ENCODE data around the gene MUC6.

Gene MUC6

DNA sequence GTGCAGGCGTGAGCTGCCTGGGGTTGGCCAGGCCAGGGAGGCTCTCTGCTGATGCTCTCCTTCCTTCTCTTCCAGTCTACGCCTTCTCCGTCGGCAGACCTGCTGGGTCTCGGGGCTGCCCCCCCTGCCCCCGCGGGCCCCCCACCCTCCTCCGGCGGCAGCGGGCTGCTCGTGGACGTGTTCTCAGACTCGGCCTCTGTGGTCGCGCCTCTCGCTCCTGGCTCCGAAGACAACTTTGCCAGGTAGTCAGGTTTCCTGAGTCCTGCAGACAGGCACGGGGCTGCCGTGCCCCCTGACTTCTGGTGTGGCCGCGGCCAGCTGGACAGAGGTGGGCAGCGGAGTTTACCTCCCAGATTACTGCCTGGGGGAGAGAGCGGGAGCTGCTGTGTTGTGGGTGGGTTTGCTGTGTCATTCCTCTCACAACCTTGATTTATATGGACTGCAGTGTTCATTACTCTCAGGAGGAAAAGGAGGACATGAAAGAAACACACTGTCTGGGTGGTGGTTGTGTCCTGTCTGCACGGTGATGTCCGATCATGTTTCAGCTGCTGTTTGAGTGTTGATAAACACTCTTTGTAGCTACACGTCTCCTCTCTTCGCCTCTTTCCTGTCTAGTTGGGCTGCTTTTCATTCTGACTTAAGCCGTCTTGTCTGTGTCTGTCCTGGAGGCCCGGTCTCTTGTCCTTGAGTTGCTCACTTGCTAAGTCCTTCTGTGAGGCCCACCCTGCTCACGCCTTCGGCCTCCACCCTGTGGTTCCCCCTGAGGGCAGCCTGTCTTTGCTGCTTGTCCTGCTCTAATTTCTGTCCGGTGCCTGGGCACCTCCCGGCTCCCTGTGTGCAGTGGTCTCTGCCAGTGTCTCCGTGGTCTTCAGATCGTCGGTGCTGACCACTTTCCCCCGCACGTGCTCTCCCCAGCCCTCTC, 35.9 kb downstream of the MUC6 start:
- TF ChIP-seq, protein P1, sequence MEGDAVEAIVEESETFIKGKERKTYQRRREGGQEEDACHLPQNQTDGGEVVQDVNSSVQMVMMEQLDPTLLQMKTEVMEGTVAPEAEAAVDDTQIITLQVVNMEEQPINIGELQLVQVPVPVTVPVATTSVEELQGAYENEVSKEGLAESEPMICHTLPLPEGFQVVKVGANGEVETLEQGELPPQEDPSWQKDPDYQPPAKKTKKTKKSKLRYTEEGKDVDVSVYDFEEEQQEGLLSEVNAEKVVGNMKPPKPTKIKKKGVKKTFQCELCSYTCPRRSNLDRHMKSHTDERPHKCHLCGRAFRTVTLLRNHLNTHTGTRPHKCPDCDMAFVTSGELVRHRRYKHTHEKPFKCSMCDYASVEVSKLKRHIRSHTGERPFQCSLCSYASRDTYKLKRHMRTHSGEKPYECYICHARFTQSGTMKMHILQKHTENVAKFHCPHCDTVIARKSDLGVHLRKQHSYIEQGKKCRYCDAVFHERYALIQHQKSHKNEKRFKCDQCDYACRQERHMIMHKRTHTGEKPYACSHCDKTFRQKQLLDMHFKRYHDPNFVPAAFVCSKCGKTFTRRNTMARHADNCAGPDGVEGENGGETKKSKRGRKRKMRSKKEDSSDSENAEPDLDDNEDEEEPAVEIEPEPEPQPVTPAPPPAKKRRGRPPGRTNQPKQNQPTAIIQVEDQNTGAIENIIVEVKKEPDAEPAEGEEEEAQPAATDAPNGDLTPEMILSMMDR (IDR thresholded peaks at IDR 0.05; ENCODE audit: control insufficient read depth, insufficient read depth, low read depth, low read length, missing control alignments), result no peak
- H3K4me3 ChIP-seq (ENCODE audit: control insufficient read depth, low read depth, low read length), result no peak overlapping the region
- no peak for DNase-seq (ENCODE audit: low read depth)

DNA sequence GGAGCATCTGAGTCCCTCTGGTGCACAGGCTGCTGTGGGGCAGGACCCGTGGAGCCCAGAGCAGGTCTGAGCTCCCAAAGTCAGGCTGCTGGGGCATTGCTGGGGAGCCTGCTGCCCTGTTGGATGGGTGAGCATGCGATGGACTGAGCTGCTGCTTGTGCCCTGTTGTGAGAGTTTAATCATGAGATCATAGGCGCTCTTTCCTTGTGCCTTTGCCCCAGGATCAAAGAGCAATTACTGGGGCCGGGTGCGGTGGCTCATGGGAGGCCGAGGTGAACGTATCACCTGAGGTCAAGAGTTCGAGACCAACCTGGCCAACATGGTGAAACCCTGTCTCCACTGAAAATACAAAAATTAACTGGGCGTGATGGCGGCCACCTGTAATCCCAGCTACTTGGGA, 37.5 kb downstream of the MUC6 start:
- DNase-seq (ENCODE audit: low read depth), result no peak
- no peak overlapping the region for H3K4me3 ChIP-seq (ENCODE audit: control insufficient read depth, low read depth, low read length)
- TF ChIP-seq, protein P1 (IDR thresholded peaks at IDR 0.05; ENCODE audit: control insufficient read depth, insufficient read depth, low read depth, low read length, missing control alignments), result no peak

DNA sequence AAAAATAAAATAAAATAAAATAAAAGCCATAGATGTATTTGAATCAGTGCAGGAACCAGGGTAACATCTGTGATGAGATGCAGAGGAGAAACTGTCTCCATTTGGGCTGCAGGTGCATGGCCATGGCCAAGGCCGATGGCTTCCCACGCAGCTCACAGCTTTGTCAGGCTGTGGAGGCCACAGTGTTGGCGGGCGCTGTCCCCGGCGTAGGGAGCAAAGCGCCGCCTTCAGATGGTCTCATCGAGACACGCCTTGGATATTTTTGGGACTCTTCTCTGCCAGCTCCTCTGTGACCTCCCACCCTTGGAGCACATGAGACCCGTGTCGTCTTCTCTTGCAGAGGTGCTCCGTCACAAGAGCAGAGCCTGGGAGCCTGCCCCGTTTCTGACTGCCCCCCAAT, 38.6 kb downstream of the MUC6 start:
- H3K4me3 ChIP-seq (ENCODE audit: control insufficient read depth, low read depth, low read length), result no peak overlapping the region
- TF ChIP-seq, protein P1 (IDR thresholded peaks at IDR 0.05; ENCODE audit: control insufficient read depth, insufficient read depth, low read depth, low read length, missing control alignments), result no peak

DNA sequence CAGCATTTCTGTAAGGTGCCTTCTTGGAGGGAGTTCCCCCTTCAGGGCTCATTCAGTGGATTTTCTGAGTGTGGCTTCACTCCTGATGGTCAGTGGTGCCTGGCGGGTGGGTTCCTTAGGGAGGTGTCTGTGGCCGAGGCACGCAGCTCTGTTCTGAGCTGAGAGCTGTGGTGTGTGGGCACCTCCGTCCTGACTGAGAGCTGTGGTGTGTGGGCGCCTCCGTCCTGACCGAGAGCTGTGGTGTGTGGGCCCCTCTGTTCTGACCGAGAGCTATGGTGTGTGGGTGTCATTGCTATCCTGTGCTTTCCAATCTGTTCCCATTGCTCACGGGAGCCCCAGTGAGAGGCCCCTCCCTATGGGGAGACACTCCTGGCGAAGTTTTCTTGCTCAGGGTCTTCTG, 39.8 kb downstream of the MUC6 start:
- TF ChIP-seq, protein P1 (IDR thresholded peaks at IDR 0.05; ENCODE audit: control insufficient read depth, insufficient read depth, low read depth, low read length, missing control alignments), result no peak
- H3K4me3 ChIP-seq (ENCODE audit: control insufficient read depth, low read depth, low read length), result no peak overlapping the region
- DNase-seq (ENCODE audit: low read depth), result no peak

More for the DNA sequence above, 38.6 kb downstream of the MUC6 start:
- DNase-seq (ENCODE audit: low read depth), result no peak

DNA sequence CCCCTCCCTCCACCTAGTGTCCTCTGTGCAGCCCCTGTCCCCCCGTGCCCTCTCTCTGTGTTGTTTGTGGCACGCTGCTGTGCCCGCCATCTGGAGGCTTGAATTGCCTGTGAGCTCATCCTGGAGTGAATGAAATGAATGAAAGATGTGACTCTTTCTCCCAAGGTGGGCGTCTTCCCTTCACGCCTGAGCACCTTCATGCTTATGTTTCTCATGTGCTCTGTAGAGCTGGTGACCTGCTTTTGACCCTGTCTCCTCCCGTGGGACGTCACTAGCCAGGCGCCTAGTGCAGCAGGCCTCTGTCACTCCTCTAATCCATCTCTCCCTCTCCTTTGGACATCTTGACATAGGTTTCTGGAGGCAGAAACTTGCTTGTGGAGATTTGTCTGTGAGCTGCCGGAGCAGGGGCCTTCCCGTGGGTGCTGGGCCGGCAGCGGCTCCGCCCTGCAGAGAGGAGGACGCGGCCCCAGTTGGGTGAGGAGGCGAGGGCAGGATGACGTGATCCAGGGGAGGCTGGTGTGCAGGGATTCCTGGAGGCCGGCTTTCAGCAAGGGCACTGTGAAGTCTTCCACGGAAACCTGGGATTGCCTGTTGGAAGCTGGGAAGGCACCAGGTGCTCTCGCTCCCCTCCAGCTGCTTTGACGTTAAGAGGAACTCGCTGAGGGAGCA, 40.6 kb downstream of the MUC6 start:
- H3K4me3 ChIP-seq (ENCODE audit: control insufficient read depth, low read depth, low read length), result no peak overlapping the region
- TF ChIP-seq, protein P1 (IDR thresholded peaks at IDR 0.05; ENCODE audit: control insufficient read depth, insufficient read depth, low read depth, low read length, missing control alignments), result no peak
- no peak for DNase-seq (ENCODE audit: low read depth)

DNA sequence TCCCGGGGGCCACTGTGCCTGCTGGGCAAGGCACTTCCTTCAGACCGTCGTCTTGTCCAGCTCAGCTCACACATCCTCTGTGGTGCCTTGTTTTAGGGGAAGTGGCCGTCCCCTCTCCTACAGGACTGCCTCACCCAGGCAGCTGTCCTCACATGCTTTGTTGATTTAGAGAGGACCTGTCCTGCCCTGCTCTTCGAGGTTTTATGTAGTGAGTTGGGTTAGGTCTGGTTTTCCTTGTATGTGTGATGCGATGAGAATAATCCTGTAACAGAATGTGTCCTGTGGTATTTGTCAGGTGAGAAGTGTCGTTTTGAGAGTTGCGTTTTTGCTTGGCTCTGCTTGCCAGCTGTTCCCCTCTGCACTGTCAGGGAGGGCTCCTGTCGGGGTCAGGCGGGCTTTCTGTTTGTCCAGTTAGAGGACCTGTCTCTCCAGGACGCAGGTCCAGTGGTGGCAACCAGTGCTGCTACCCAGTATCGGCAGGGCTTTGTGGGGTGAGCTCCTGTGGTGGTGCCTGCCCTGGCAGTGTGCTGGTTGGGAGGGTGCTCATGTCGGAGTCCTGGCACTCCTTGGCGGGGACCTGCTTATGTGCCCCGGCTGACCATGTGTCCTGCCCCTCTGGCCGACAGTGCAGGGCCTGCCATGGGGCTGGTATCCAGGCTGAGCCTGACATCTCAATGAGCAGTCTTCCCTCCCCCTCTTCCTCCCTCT, 41.3 kb downstream of the MUC6 start:
- no peak overlapping the region for H3K4me3 ChIP-seq (ENCODE audit: control insufficient read depth, low read depth, low read length)
- DNase-seq (ENCODE audit: low read depth), result no peak
- TF ChIP-seq, protein P1 (IDR thresholded peaks at IDR 0.05; ENCODE audit: control insufficient read depth, insufficient read depth, low read depth, low read length, missing control alignments), result no peak

Measured in AG09309 (cell line).